ENCODE measurements around the gene SAMHD1. TPM values are rescaled to one million over a fixed set of nuclear protein-coding genes. Genes with fewer than 3 reads are reported as not detected.

The SAMHD1 gene
- polyA plus RNA-seq, 1 of the 3 experiments (the other 2 are of a cell fraction) = 5.9 TPM

- no peak for DNase-seq
- CTCF ChIA-PET = interaction anchor here (0.6 to 1.4 kb wide), 2 partner anchors 8 to 24 kb away, joined by 4 to 5 read pairs; no protein-coding TSS in a partner anchor
- H2AFZ ChIP-seq (ENCODE audit: low read depth) = no peak overlapping the region
- no peaks in the 10 kb centered on the region for H3K27me3 ChIP-seq (ENCODE audit: insufficient read depth)
- H3K79me2 ChIP-seq (ENCODE audit: insufficient read depth) = no peaks in the 10 kb centered on the region
- H3K4me2 ChIP-seq = no peak overlapping the region
- WGBS (ENCODE audit: low lambda C conversion rate) = 95% methylated on average over 2 of the region's 2 CpGs
- H3K4me3 ChIP-seq (ENCODE audit: low read depth in 2 of 2, low read length in 1 of 2) = no peak overlapping the region
- H4K20me1 ChIP-seq (ENCODE audit: insufficient read depth) = no peaks in the 10 kb centered on the region
- H3K9ac ChIP-seq = no peak overlapping the region
- H3F3A ChIP-seq (replicated peaks; ENCODE audit: insufficient read depth) = no peaks in the 10 kb centered on the region
- H3K9me3 ChIP-seq = no peaks in the 10 kb centered on the region
- no peaks in the 10 kb centered on the region for H3K4me1 ChIP-seq (ENCODE audit: control insufficient read depth in 1 of 2, insufficient read depth in 2 of 2, low read depth in 1 of 2, low read length in 1 of 2)
- TF ChIP-seq REST (IDR thresholded peaks at IDR 0.05; ENCODE audit: low read depth, low read length) (no peak), JUND (IDR thresholded peaks at IDR 0.05) (no peak), RXRA (IDR thresholded peaks at IDR 0.05; ENCODE audit: borderline replicate concordance, low read depth) (no peak), MAX (IDR thresholded peaks at IDR 0.05; ENCODE audit: low read depth) (no peak), TEAD4 (IDR thresholded peaks at IDR 0.05; ENCODE audit: borderline replicate concordance, insufficient read depth) (no peak), SIN3A (IDR thresholded peaks at IDR 0.05; ENCODE audit: borderline replicate concordance, low read depth, low read length) (no peak), USF2 (IDR thresholded peaks at IDR 0.05; ENCODE audit: borderline replicate concordance, low read depth, low read length) (no peak), NFIC (IDR thresholded peaks at IDR 0.05; ENCODE audit: borderline replicate concordance) (no peak), EP300 (IDR thresholded peaks at IDR 0.05; ENCODE audit: borderline replicate concordance in 1 of 2, low read depth in 1 of 2, low read length in 1 of 2) (no peak)
- H3K27ac ChIP-seq (ENCODE audit: low read depth in 2 of 2, low read length in 1 of 2) = no peak overlapping the region
- H3K36me3 ChIP-seq (replicated peaks in 1 of 2; ENCODE audit: control insufficient read depth in 1 of 2, insufficient read depth in 2 of 2, low read length in 1 of 2) = peaks cover 0 to 3% of the 10 kb centered on the region in 2 experiments
- no peaks in the 10 kb centered on the region for H3K9me2 ChIP-seq
- POLR2A ChIA-PET = no interaction called here
These were observed 56.5 kb downstream of the SAMHD1 start for GRCh38 chr20:36895036-36895435.

GRCh38 chr20:36893801-36894200, 57.7 kb downstream of the SAMHD1 start:
- Histone ChIP-seq H3K4me2 (no peak overlapping the region), H2AFZ (ENCODE audit: low read depth) (no peak overlapping the region), H3K9ac (no peak overlapping the region), H3K79me2 (ENCODE audit: insufficient read depth) (no peaks in the 10 kb centered on the region), H3K9me2 (no peaks in the 10 kb centered on the region), H3F3A (replicated peaks; ENCODE audit: insufficient read depth) (no peaks in the 10 kb centered on the region), H4K20me1 (ENCODE audit: insufficient read depth) (no peaks in the 10 kb centered on the region), H3K27ac (ENCODE audit: low read depth in 2 of 2, low read length in 1 of 2) (no peak overlapping the region), H3K4me1 (ENCODE audit: control insufficient read depth in 1 of 2, insufficient read depth in 2 of 2, low read depth in 1 of 2, low read length in 1 of 2) (no peaks in the 10 kb centered on the region), H3K9me3 (no peaks in the 10 kb centered on the region), H3K4me3 (ENCODE audit: low read depth in 2 of 2, low read length in 1 of 2) (no peak overlapping the region), H3K36me3 (replicated peaks in 1 of 2; ENCODE audit: control insufficient read depth in 1 of 2, insufficient read depth in 2 of 2, low read length in 1 of 2) (peaks cover 0 to 3% of the 10 kb centered on the region in 2 experiments), H3K27me3 (ENCODE audit: insufficient read depth) (no peaks in the 10 kb centered on the region)
- CTCF ChIA-PET = interaction anchor here (0.6 to 1.4 kb wide), 4 partner anchors 25 to 242 kb away, joined by 3 to 5 read pairs (median 4); no protein-coding TSS in a partner anchor
- WGBS (ENCODE audit: low lambda C conversion rate) = 91% methylated on average over 3 of the region's 3 CpGs
- DNase-seq = no peak
- POLR2A ChIA-PET = interaction anchor here (0.6 to 0.7 kb wide), 2 partner anchors 109 to 111 kb away, joined by 3 read pairs; no protein-coding TSS in a partner anchor
- TF ChIP-seq SMC3 (IDR thresholded peaks at IDR 0.05; ENCODE audit: low read depth, low read length) = no peak
- no peak for TF ChIP-seq NFIC (IDR thresholded peaks at IDR 0.05; ENCODE audit: borderline replicate concordance)
- no peak for TF ChIP-seq TEAD4 (IDR thresholded peaks at IDR 0.05; ENCODE audit: borderline replicate concordance, insufficient read depth)
- TF ChIP-seq USF2 (IDR thresholded peaks at IDR 0.05; ENCODE audit: borderline replicate concordance, low read depth, low read length) = no peak
- TF ChIP-seq CHD2 (IDR thresholded peaks at IDR 0.05; ENCODE audit: low read length, partially characterized antibody) = no peak
- no peak for TF ChIP-seq YY1 (IDR thresholded peaks at IDR 0.05; ENCODE audit: low read depth)
- no peak for TF ChIP-seq MEF2A (IDR thresholded peaks at IDR 0.05; ENCODE audit: borderline replicate concordance, low read depth)
- TF ChIP-seq RXRA (IDR thresholded peaks at IDR 0.05; ENCODE audit: borderline replicate concordance, low read depth) = no peak
- no peak for TF ChIP-seq NRF1 (IDR thresholded peaks at IDR 0.05; ENCODE audit: low read depth, low read length)
- no peak for TF ChIP-seq POLR2AphosphoS5 (IDR thresholded peaks at IDR 0.05; ENCODE audit: low read depth, low read length)
- no peak for TF ChIP-seq REST (IDR thresholded peaks at IDR 0.05; ENCODE audit: low read depth, low read length)
- TF ChIP-seq ELF1 (IDR thresholded peaks at IDR 0.05) = no peak
- no peak for TF ChIP-seq TCF12 (IDR thresholded peaks at IDR 0.05)
- no peak for TF ChIP-seq TAF1 (IDR thresholded peaks at IDR 0.05; ENCODE audit: borderline replicate concordance, low read depth, low read length)
